Cerebellar cortex (tissue), 1 donor: Measurements from ENCODE around the gene IMPDH2.
"Not testable (repeated sequence)": the region's sequence is repeated elsewhere in the genome, so short reads cannot be mapped to it uniquely, and the experiment has no call there.

ENCODE experiments used
- DNase-seq: peaks from one replicate; pipeline ENCODE4 v3.0.0-alpha.2; 2015; ENCODE audit warnings: low spot score

IMPDH2 gene

GRCh38 chr3:49021213-49021812 is 7.9 kb downstream of the IMPDH2 start:
- peak; percentile 97 for DNase-seq

- no peak for DNase-seq
Measured at GRCh38 chr3:49020330-49021212, 8.6 kb downstream of the IMPDH2 start.

GRCh38 chr3:49019941-49020329 is 9.3 kb downstream of the IMPDH2 start:
- DNase-seq, result no peak

- DNase-seq, result no peak
Measured at GRCh38 chr3:49018707-49019006, 10.5 kb downstream of the IMPDH2 start.

- DNase-seq, result peak; percentile 88
Measured at GRCh38 chr3:49017971-49018706, 11.1 kb downstream of the IMPDH2 start, which contains the start of gene DALRD3. TSS of gene DALRD3 (minus strand) at chr3:49018580. CDS start at chr3:49018564, 16 bp downstream.

- no peak for DNase-seq
Measured at GRCh38 chr3:49017229-49017970, 11.8 kb downstream of the IMPDH2 start.

- DNase-seq, result no peak
Measured at GRCh38 chr3:49016414-49017228, 12.6 kb downstream of the IMPDH2 start.

- DNase-seq, result no peak
Measured at GRCh38 chr3:49015765-49016164, 13.4 kb downstream of the IMPDH2 start.

GRCh38 chr3:49015072-49015471 is 14.1 kb downstream of the IMPDH2 start:
- DNase-seq, result no peak

GRCh38 chr3:49013738-49014660 is 15.2 kb downstream of the IMPDH2 start:
- no peak for DNase-seq

GRCh38 chr3:49013113-49013737 is 16.0 kb downstream of the IMPDH2 start:
- DNase-seq, result no peak

- DNase-seq, result no peak
Measured at GRCh38 chr3:49012441-49013017, 16.7 kb downstream of the IMPDH2 start.

- no peak for DNase-seq
Measured at GRCh38 chr3:49009396-49009795, 19.8 kb downstream of the IMPDH2 start.

- not testable (repeated sequence) for DNase-seq
Measured at GRCh38 chr3:49008627-49009026, 20.6 kb downstream of the IMPDH2 start.

GRCh38 chr3:49007771-49008528 is 21.2 kb downstream of the IMPDH2 start:
- DNase-seq, result peak; percentile 77

- DNase-seq, result peak; percentile 98
Measured at GRCh38 chr3:49007068-49007770, 22.0 kb downstream of the IMPDH2 start, which contains the start of gene WDR6. TSS of gene WDR6 (plus strand) at chr3:49007391. CDS start at chr3:49007432, 41 bp downstream.

- DNase-seq, result no peak
Measured at GRCh38 chr3:49006408-49007067, 22.7 kb downstream of the IMPDH2 start.
